Measurements from ENCODE around the gene ARFGAP3. TPM values are rescaled to one million over a fixed set of nuclear protein-coding genes. Genes with fewer than 3 reads are reported as not detected.

The ARFGAP3 gene
- total and polyA plus RNA-seq, 10 donors = 15.0 to 46.8 (median 40.4) TPM

GRCh38 chr22:42816336-42816735 lies 40.7 kb downstream of the ARFGAP3 start:
- no peak overlapping the region for H3K27ac ChIP-seq
- DNase-seq = no peak
- intact Hi-C loops (cut with DNase I; ENCODE audit: low total_unique reads) = loop anchor here (10.0 kb wide), 1 partner anchor 152 kb away; no protein-coding TSS in a partner anchor
- no peak for TF ChIP-seq POLR2A (IDR thresholded peaks at IDR 0.05)
- TF ChIP-seq POLR2AphosphoS5 (IDR thresholded peaks at IDR 0.05) = no peak
- no peak for TF ChIP-seq CTCF (IDR thresholded peaks at IDR 0.05 in 8 of 11, conservative IDR thresholded peaks at IDR 0.05 in 3 of 11)
- H3K4me3 ChIP-seq = no peak overlapping the region
- peaks cover 3 to 16% (median 12%) of the 10 kb centered on the region in 6 donors for H3K4me1 ChIP-seq
- 92 to 97% (median 93%) methylated on average over 3 of the region's 3 CpGs for WGBS, 5 donors
- no peaks in the 10 kb centered on the region for H3K27me3 ChIP-seq (replicated peaks in 1 of 7)
- H3K36me3 ChIP-seq = peaks cover 0 to 74% (median 31%) of the 10 kb centered on the region in 6 donors
- peaks cover 0 to 3% (median under 1%) of the 10 kb centered on the region in 8 donors for H3K9me3 ChIP-seq

GRCh38 chr22:42814616-42815015 lies 42.5 kb downstream of the ARFGAP3 start:
- H3K27me3 ChIP-seq (replicated peaks in 1 of 7) = no peaks in the 10 kb centered on the region
- no peak for TF ChIP-seq POLR2A (IDR thresholded peaks at IDR 0.05)
- TF ChIP-seq CTCF (IDR thresholded peaks at IDR 0.05 in 8 of 11, conservative IDR thresholded peaks at IDR 0.05 in 3 of 11) = no peak
- TF ChIP-seq POLR2AphosphoS5 (IDR thresholded peaks at IDR 0.05) = no peak
- 81 to 97% (median 89%) methylated on average over 2 of the region's 2 CpGs for WGBS, 5 donors
- intact Hi-C loops (cut with DNase I; ENCODE audit: low total_unique reads) = loop anchor here (10.0 kb wide), 1 partner anchor 150 kb away; no protein-coding TSS in a partner anchor
- H3K9me3 ChIP-seq = no peaks in the 10 kb centered on the region
- no peak for DNase-seq
- H3K4me1 ChIP-seq = peaks cover 1 to 9% (median 5%) of the 10 kb centered on the region in 6 donors
- H3K27ac ChIP-seq = no peak overlapping the region
- H3K36me3 ChIP-seq = peaks cover 0 to 83% (median 42%) of the 10 kb centered on the region in 6 donors
- no peak overlapping the region for H3K4me3 ChIP-seq

- Histone ChIP-seq H3K36me3 (peaks cover 0 to 87% (median 44%) of the 10 kb centered on the region in 6 donors), H3K4me1 (peaks cover 0 to 8% (median 3%) of the 10 kb centered on the region in 6 donors), H3K4me3 (no peak overlapping the region), H3K9me3 (no peaks in the 10 kb centered on the region), H3K27me3 (replicated peaks in 1 of 7) (no peaks in the 10 kb centered on the region), H3K27ac (no peak overlapping the region)
- intact Hi-C loops (cut with DNase I; ENCODE audit: low total_unique reads) = loop anchor here (10.0 kb wide), 1 partner anchor 149 kb away; no protein-coding TSS in a partner anchor
- DNase-seq = no peak
- WGBS, 5 donors = 59 to 69% (median 64%) methylated on average over 2 of the region's 2 CpGs
- TF ChIP-seq POLR2AphosphoS5 (IDR thresholded peaks at IDR 0.05) (no peak), POLR2A (IDR thresholded peaks at IDR 0.05) (no peak), CTCF (IDR thresholded peaks at IDR 0.05 in 8 of 11, conservative IDR thresholded peaks at IDR 0.05 in 3 of 11) (no peak)
These were observed 42.9 kb downstream of the ARFGAP3 start for GRCh38 chr22:42814215-42814614.

- no peak overlapping the region for H3K27ac ChIP-seq
- no peaks in the 10 kb centered on the region for H3K27me3 ChIP-seq (replicated peaks in 1 of 7)
- intact Hi-C loops (cut with DNase I; ENCODE audit: low total_unique reads) = loop anchor here (10.0 kb wide), 1 partner anchor 149 kb away; no protein-coding TSS in a partner anchor
- no peak overlapping the region for H3K4me3 ChIP-seq
- H3K36me3 ChIP-seq = peaks cover under 1 to 94% (median 48%) of the 10 kb centered on the region in 6 donors
- peaks cover 0 to 10% (median 2%) of the 10 kb centered on the region in 6 donors for H3K4me1 ChIP-seq
- WGBS, 5 donors = 79 to 94% (median 91%) methylated on average over 7 of the region's 7 CpGs
- no peak for DNase-seq
- TF ChIP-seq POLR2AphosphoS5 (IDR thresholded peaks at IDR 0.05) = no peak
- no peak for TF ChIP-seq CTCF (IDR thresholded peaks at IDR 0.05 in 8 of 11, conservative IDR thresholded peaks at IDR 0.05 in 3 of 11)
- no peak for TF ChIP-seq POLR2A (IDR thresholded peaks at IDR 0.05)
- no peaks in the 10 kb centered on the region for H3K9me3 ChIP-seq
These were observed 43.6 kb downstream of the ARFGAP3 start for GRCh38 chr22:42813501-42813900.
